Lower leg skin (tissue), 3 donors: ENCODE measurements around the gene CDC16.

ENCODE experiments used
- CTCF ChIP-seq, 3 donors: fragments of 450-650 bp; IDR thresholded peaks; one replicate each; pipeline ENCODE4 v1.5.1; 2016; ENCODE audit warnings: antibody characterized with exemption in 3 of 3, mild to moderate bottlenecking in 3 of 3, moderate library complexity in 2 of 3
- POLR2A ChIP-seq, 2 donors: fragments of 450-650 bp; IDR thresholded peaks; one replicate each; pipeline ENCODE4 v1.6.1; 2016 to 2017; ENCODE audit warnings: antibody characterized with exemption in 2 of 2, mild to moderate bottlenecking in 1 of 2, moderate library complexity in 1 of 2

- TF ChIP-seq POLR2A (IDR thresholded peaks at IDR 0.05) (no peak), CTCF (IDR thresholded peaks at IDR 0.05) (no peak)
These were observed 36.1 kb upstream of the CDC16 start for GRCh38 chr13:114198556-114198955.
